H1 (cell line): Measurements from ENCODE around the gene PEX6.

Experiments
- BRCA1 ChIP-seq: IDR thresholded peaks from 2 replicates; pipeline ENCODE4 v1.6.1; 2012; ENCODE audit warnings: low read depth, low read length, improper control_type of control experiment
- CTCF ChIP-seq, 3 experiments: IDR thresholded peaks; 1 replicate in 2 of 3; 2 replicates in 1 of 3; pipeline versions ENCODE4 v1.5.1 to v1.6.1; 2011; ENCODE audit warnings: low read length in 3 of 3, mild to moderate bottlenecking in 3 of 3, inconsistent platforms in 2 of 3, low read depth in 1 of 3, moderate library complexity in 1 of 3; ENCODE audit not compliant: insufficient read depth in 1 of 3; ENCODE audit errors: control extremely low read depth in 1 of 3
- FOSL1 ChIP-seq: IDR thresholded peaks from 2 replicates; pipeline ENCODE4 v1.6.1; 2011; ENCODE audit warnings: mild to moderate bottlenecking, low read depth, low read length, moderate library complexity; ENCODE audit not compliant: insufficient read depth
- JUND ChIP-seq: IDR thresholded peaks from 2 replicates; pipeline ENCODE4 v1.6.1; 2011; ENCODE audit warnings: mild to moderate bottlenecking, improper control_type of control experiment, low read length
- USF2 ChIP-seq: IDR thresholded peaks from 2 replicates; pipeline ENCODE4 v1.6.1; 2011; ENCODE audit warnings: low read length, improper control_type of control experiment

DNA sequence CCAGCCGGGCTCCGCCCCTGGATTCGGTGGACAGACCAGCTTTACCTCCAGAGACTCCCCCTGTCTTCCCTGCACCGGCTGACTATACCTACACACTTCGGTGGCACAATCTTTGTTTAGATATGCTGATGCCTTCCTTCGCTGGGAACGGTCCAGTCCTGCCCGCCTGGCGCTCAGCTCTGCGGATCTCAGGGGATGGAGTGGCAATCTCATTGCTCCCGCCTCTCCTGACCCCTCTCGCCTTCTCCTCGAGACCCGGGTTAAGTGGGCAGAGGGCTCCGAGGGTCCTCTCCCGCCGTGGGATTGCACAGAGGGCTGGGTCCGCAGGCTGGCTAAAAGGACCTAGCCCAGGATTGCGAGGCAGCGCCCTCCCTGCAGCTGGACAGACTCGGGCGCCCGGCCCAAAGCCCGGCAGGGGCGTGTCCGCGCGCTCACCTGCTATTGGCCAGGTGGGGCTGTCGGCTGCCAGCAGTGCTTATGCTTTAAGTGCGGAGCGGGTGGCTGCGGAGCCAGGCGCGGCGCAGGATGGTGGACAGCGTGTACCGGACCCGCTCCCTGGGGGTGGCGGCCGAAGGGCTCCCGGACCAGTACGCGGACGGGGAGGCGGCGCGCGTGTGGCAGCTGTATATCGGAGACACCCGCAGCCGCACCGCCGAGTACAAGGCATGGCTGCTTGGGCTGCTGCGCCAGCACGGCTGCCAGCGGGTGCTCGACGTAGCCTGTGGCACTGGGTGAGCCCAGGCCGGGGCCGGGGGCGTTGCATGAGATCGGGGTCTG lies 18.6 kb downstream of the PEX6 start, which contains the start of gene GNMT:
- TF ChIP-seq USF2 = no peak
- TF ChIP-seq FOSL1 = no peak
- no peak for TF ChIP-seq CTCF (IDR thresholded peaks at IDR 0.05; ENCODE audit: control extremely low read depth in 1 of 3, insufficient read depth in 1 of 3, low read depth in 1 of 3, low read length in 3 of 3)
- TF ChIP-seq JUND = no peak
- TF ChIP-seq BRCA1 = no peak
